Activated naive CD8-positive, alpha-beta T cell treated with anti-CD3 and anti-CD28 coated beads, Interleukin-2, amount 10 ng/mL, durations not matched to agents 7 days and 5 days (primary cell): ENCODE results near the gene RXRA. TPM values are rescaled to one million over a fixed set of nuclear protein-coding genes. Genes with fewer than 3 reads are reported as not detected.
A peak's percentile ranks its signal among the peaks of the same experiment; 100 is the strongest.

Experiments
- ATAC-seq: fragments of 150-1000 bp; cut with Tn5 transposase; one replicate; pipeline ENCODE4 v1.10.0; 2021; ENCODE audit warnings: low read depth, moderate library complexity
- POLR2A ChIA-PET: fragments of 350-600 bp; sonication (Branson Sonifier 250); formaldehyde crosslinking; loops from one replicate; lab custom pipeline; 2021; ENCODE audit warnings: antibody characterized with exemption; lab: Charles Lee
- DNase-seq: peaks from one replicate; pipeline ENCODE4 v3.0.0; 2021
- H3K27ac Mint-ChIP-seq: one replicate; pipeline ENCODE4 v1.8.0; 2022; ENCODE audit warnings: mild to moderate bottlenecking, mixed read lengths
- H3K27me3 Mint-ChIP-seq: one replicate; pipeline ENCODE4 v1.8.0; 2022; ENCODE audit warnings: mild to moderate bottlenecking, moderate library complexity, mixed read lengths
- H3K36me3 Mint-ChIP-seq: one replicate; pipeline ENCODE4 v1.8.0; 2021; ENCODE audit warnings: mild to moderate bottlenecking, mixed read lengths
- H3K4me1 Mint-ChIP-seq: one replicate; pipeline ENCODE4 v1.8.0; 2021; ENCODE audit warnings: mixed read lengths
- H3K4me3 Mint-ChIP-seq: one replicate; pipeline ENCODE4 v1.8.0; 2022; ENCODE audit warnings: mild to moderate bottlenecking, moderate library complexity, mixed read lengths
- H3K9me3 Mint-ChIP-seq: one replicate; pipeline ENCODE4 v1.8.0; 2021; ENCODE audit warnings: mixed read lengths
- total RNA-seq, 2 experiments: library from RNA; stranded (reverse); gene quantifications; one replicate each; pipeline ENCODE4 v1.2.3, GENCODE V29; 2021

The RXRA gene
- total RNA-seq, 2 experiments from 2014 or later: 5.6 to 7.1 TPM

DNA sequence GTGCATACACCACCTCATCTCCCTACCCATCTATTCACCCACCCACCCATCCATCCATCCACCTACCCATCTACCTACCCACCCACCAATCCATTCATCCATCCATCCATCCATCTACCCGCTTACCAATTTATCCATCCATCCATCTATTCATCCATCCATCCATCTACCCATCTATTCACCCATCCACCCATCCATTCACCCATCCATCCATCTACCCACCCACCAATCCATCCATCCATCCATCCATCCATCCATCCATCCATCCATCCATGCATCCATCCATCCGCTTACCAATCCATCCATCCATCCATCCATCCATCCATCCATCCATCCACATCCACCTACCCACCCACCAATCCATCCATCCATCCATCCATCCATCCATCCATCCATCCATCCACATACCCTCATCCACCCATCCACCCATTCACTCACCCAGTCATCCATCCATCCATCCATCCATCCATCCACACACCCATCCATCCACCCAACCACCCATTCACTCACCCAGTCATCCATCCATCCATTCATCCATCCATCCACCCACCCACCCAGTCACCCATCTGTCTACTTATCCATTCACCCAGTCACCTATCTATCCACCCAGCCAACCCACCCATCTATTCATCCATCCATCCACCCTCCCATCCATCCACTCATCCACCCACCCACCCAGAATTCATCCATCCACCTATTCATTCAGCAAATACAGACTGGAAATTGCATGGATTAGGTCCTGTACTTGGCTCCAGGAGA is 125.6 kb downstream of the RXRA start:
- Mint-ChIP-seq H3K36me3 (no peaks in the 10 kb centered on the region), H3K4me3 (no peak overlapping the region), H3K9me3 (peaks cover 8% of the 10 kb centered on the region), H3K27me3 (no peaks in the 10 kb centered on the region), H3K27ac (no peak overlapping the region), H3K4me1 (peaks cover 6% of the 10 kb centered on the region)
- DNase-seq: no peak
- POLR2A ChIA-PET: no interaction called here
- ATAC-seq: no peak

DNA sequence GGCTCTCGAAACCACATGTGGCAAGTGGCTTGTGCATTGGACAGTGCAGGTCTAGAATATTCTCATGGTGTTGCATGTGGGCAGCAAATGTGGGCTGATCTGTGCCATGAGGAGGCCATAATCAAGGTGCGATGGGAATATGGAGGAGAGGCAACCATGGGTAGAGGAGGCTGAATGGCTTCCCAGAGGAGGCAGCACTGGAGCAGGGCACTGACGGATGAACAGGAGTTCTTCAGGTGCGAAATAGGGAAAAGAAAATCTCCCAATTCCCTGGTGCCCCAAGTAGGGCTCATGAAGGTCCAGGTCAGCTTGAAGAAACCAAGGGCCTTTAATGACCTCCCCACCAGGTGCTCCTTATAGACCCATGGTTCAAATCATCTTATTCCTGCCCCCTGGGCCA is 126.5 kb downstream of the RXRA start:
- POLR2A ChIA-PET: no interaction called here
- H3K4me3 Mint-ChIP-seq: no peak overlapping the region
- H3K27ac Mint-ChIP-seq: peak overlapping the region; percentile 42
- H3K36me3 Mint-ChIP-seq: no peaks in the 10 kb centered on the region
- peaks cover 8% of the 10 kb centered on the region for H3K9me3 Mint-ChIP-seq
- no peak for ATAC-seq
- H3K27me3 Mint-ChIP-seq: no peaks in the 10 kb centered on the region
- H3K4me1 Mint-ChIP-seq: peaks cover 6% of the 10 kb centered on the region
- DNase-seq: no peak

DNA sequence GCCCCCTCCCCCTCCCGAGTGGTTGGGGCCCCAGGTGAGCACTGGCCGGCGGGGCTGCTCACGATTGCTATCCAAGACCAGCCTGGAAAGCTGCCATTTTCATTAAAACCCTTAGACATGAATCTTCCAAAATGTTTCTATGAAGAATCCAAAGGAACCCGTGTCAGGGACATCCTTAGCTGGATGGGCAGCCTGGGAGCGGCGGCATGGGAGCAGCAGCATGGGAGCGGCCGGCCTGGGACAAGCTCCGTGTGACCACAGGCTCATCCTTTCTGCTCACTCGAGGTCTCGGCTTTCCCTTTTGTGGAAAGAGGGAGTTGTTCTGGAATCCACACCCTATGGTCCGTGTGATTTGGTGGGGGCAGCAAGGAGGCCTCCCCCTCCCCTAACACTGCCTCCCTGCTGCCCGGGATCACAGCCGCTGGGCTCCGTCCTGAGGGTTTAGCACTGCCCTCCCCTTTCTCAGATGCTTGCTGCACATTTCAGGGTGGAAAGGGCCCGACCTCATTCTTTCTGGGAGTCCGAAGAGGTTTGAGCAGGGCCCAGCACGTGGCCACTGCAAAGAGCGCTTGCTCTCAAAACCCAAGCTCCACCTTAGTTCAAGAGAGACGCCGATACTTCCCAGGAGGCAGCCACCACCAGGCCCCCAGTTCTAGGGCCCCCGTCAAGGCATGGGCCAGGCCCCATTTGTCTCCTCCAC is 127.7 kb downstream of the RXRA start:
- no peak overlapping the region for H3K27ac Mint-ChIP-seq

DNA sequence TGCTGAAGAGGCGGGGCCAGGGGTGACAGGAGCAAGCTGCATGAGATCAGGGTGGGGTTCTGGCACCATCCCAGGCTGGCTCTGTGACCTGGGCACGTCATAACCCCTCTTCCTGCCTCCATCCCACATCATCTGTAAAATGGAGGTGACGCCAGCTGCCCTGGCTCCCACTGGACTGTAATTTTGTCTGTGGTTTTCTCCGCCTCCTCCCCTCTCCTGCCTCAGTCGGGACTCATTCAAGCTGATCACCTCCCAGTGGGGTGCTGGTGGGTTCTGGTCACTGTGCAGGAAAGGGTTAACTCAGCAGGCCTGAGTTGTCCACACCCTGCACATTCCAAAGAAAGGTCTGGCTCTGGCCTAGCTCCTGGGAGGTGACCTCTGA is 128.2 kb downstream of the RXRA start:
- H3K9me3 Mint-ChIP-seq: peaks cover under 1% of the 10 kb centered on the region
- H3K27ac Mint-ChIP-seq: no peak overlapping the region
- DNase-seq: no peak
- POLR2A ChIA-PET: no interaction called here
- ATAC-seq: no peak
- H3K4me3 Mint-ChIP-seq: no peak overlapping the region
- H3K27me3 Mint-ChIP-seq: no peaks in the 10 kb centered on the region
- H3K4me1 Mint-ChIP-seq: peaks cover 3% of the 10 kb centered on the region
- H3K36me3 Mint-ChIP-seq: no peaks in the 10 kb centered on the region

More for the DNA sequence above, 127.7 kb downstream of the RXRA start:
- Mint-ChIP-seq H3K4me3 (no peak overlapping the region), H3K27me3 (no peaks in the 10 kb centered on the region), H3K9me3 (peaks cover 3% of the 10 kb centered on the region), H3K36me3 (no peaks in the 10 kb centered on the region), H3K4me1 (peaks cover 6% of the 10 kb centered on the region)
- ATAC-seq (no peak), DNase-seq (no peak)
- POLR2A ChIA-PET: interaction anchor here (1.2 kb wide), 1 partner anchor 289 kb away, joined by 3 read pairs; the partner anchor contains the start of gene RNU6ATAC

DNA sequence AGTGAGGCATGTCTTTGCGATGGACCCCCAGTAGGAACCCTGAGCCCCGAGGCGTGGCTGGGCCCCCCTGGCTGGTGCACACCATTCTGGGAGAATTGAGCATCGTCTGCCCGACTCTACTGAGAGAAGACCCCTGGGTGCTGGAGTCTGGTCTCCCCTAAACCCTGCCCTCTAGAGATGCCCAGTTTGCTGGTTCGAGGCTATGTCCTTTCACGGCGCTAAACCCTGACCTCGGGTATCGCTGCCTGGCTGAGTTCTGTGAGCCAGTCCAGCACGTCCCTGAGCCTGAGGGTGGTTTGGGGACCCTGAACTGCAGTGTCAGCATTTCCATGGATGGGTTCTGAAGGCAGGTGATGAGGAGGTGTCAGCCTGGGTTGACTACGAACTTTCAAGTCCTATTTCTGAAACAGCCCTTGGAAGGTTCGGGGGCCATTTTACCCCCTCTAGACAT is 128.8 kb downstream of the RXRA start:
- no peak overlapping the region for H3K27ac Mint-ChIP-seq
- DNase-seq: no peak
- H3K9me3 Mint-ChIP-seq: no peaks in the 10 kb centered on the region
- no peak for ATAC-seq
- no peaks in the 10 kb centered on the region for H3K36me3 Mint-ChIP-seq
- no peaks in the 10 kb centered on the region for H3K27me3 Mint-ChIP-seq
- no peak overlapping the region for H3K4me3 Mint-ChIP-seq
- H3K4me1 Mint-ChIP-seq: peaks cover 3% of the 10 kb centered on the region
- POLR2A ChIA-PET: no interaction called here

DNA sequence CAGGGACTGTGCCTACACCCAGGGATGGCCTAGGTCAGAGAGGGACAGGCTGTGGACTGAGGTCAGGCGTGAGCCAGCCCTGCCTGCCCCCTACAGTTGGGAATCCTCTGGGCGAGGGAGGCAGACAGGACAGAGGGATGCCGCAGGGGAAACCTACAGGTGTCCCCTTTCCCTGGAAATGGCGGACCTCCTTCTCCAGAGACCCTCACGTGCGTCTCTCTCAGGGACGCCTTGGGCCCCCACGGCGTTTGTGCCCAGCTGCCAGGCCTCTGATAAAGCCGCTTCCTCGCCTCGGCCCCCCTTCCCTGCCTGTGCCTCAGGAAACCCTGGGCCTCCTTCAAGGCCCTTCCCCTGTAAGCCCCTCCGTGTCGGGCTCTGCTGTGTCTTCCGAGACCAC is 129.3 kb downstream of the RXRA start:
- no peak for DNase-seq
- POLR2A ChIA-PET: interaction anchor here (1.0 to 1.6 kb wide), 8 partner anchors 8 to 1907 kb away, joined by 3 to 9 read pairs (median 4); partner anchors contain the start of genes RNU6ATAC and WDR5

DNA sequence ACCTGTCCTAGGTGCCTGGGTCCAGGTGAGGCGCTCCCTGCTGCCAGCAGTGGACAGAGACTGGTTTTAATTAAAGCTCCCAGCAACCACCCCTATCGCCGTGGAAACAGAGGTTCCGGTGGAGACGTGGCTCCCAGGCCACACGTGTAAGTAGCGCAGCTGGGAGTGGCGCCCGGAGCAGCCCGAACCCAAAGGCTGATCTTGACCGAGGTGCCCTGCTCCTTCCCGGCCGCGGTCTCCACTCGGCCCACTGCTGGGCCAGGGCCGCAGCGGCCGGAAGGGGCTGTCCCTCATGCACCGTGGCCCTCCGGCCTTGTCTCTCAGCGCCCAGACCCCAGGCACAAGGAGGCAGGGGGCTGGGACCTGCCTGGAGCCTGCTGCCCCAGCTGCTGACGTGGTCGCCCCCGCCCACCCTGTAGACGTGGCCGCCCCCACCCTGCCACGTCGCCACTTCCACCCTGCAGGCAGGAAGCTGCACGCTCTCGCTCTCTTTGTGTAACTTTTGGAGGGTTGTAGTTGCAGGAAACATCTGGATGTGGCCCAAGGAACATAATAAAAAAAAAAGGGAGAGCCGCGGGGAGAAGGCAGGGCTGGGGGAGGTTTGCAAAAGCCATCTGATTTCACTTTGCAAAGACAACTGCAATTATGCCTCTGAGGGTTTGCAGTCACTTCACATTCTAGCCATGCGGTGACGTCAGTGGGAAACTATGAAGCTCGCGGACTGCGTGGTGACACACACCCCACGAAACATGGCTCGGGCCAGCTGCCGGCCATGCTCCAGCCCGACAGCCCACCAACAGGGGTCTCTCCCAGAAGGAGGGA is 129.9 kb downstream of the RXRA start:
- Mint-ChIP-seq H3K27ac (peak overlapping the region; percentile 79), H3K4me3 (peak overlapping the region; percentile 59), H3K4me1 (peaks cover 3% of the 10 kb centered on the region), H3K36me3 (no peaks in the 10 kb centered on the region), H3K9me3 (no peaks in the 10 kb centered on the region), H3K27me3 (no peaks in the 10 kb centered on the region)
- DNase-seq (peak; percentile 81), ATAC-seq (peak; percentile 85)
- POLR2A ChIA-PET: interaction anchor here (1.0 to 1.6 kb wide), 8 partner anchors 8 to 1907 kb away, joined by 3 to 9 read pairs (median 4); partner anchors contain the start of genes RNU6ATAC and WDR5

More for the DNA sequence above, 129.3 kb downstream of the RXRA start:
- no peaks in the 10 kb centered on the region for H3K27me3 Mint-ChIP-seq
- peaks cover 3% of the 10 kb centered on the region for H3K4me1 Mint-ChIP-seq
- no peak for ATAC-seq
- H3K4me3 Mint-ChIP-seq: peak overlapping the region; percentile 59
- peak overlapping the region; percentile 79 for H3K27ac Mint-ChIP-seq
- no peaks in the 10 kb centered on the region for H3K9me3 Mint-ChIP-seq
- no peaks in the 10 kb centered on the region for H3K36me3 Mint-ChIP-seq

DNA sequence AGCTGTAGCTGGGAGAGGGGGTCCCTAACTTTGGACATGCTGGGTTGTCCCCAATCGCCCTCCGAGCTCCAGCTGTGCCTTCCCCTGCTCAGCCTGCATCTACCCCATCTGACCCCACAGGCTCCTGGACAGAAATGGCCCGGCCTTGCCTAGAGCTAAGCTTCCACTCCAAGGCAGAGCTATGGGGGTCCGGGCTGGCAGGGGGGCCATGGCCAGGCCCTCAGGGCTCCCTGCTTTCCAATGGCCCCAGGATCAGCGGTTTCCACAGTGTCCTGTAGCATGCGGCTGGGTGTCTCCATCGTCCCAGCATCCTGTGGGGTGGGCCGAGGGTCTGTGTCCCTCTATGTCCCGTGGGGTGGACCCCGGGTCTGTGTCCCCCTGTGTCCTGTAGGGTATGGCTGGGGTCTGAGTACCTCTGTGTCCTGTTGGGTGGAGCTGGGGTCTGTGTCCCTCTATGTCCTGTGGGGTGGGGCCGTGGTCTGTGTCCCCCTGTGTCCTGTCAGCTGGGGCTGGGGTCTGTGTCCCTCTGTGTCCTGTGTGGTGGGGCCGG is 130.6 kb downstream of the RXRA start:
- DNase-seq (no peak), ATAC-seq (no peak)
- H3K4me1 Mint-ChIP-seq: peaks cover 3% of the 10 kb centered on the region
- H3K4me3 Mint-ChIP-seq: peak overlapping the region; percentile 59
- H3K27ac Mint-ChIP-seq: peak overlapping the region; percentile 79
- no peaks in the 10 kb centered on the region for H3K36me3 Mint-ChIP-seq
- no peaks in the 10 kb centered on the region for H3K9me3 Mint-ChIP-seq
- POLR2A ChIA-PET: interaction anchor here (1.0 to 1.6 kb wide), 7 partner anchors 9 to 1906 kb away, joined by 3 to 9 read pairs (median 4); partner anchors contain the start of gene RNU6ATAC
- no peaks in the 10 kb centered on the region for H3K27me3 Mint-ChIP-seq

DNA sequence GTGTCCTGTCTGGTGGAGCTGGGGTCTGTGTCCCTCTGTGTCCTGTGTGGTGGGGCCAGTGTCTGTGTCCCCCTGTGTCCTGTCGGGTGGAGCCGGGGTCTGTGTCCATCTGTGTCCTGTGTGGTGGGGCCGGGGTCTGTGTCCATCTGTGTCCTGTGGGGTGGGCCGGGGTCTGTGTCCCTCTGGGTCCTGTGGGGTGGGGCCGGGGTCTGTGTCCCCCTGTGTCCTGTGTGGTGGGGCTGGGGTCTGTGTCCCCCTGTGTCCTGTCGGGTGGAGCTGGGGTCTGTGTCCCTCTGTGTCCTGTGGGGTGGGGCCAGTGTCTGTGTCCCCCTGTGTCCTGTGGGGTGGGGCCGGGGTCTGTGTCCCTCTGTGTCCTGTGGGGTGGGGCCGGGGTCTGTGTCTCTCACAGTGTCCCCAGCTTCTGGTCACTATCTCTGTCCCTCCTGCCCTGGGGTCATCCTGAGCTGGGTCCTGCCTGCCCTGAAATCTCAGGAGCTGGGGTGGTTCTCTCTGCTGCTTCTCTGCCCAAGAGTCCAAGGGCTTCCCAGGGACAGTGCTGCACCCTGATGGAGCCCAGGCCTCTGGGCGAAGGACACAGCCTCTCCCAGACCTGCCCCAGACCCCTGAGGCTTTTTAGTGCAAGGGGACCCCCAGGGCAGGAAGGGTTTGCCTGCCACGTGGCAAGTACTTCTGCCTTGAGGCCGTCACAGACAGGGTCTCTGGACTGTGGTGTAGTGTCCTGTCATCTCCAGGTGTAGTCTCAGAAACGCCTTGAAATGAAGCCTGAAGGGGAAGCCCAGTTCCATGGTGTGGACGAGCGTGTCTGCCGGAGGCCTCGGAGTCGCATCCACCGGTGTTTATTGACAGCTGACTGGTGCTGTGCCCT is 131.3 kb downstream of the RXRA start:
- POLR2A ChIA-PET: no interaction called here
- Mint-ChIP-seq H3K27ac (peak overlapping the region; percentile 79), H3K9me3 (no peaks in the 10 kb centered on the region), H3K4me1 (peaks cover 3% of the 10 kb centered on the region), H3K36me3 (no peaks in the 10 kb centered on the region), H3K27me3 (peaks cover 3% of the 10 kb centered on the region), H3K4me3 (no peak overlapping the region)
- DNase-seq (no peak), ATAC-seq (no peak)

DNA sequence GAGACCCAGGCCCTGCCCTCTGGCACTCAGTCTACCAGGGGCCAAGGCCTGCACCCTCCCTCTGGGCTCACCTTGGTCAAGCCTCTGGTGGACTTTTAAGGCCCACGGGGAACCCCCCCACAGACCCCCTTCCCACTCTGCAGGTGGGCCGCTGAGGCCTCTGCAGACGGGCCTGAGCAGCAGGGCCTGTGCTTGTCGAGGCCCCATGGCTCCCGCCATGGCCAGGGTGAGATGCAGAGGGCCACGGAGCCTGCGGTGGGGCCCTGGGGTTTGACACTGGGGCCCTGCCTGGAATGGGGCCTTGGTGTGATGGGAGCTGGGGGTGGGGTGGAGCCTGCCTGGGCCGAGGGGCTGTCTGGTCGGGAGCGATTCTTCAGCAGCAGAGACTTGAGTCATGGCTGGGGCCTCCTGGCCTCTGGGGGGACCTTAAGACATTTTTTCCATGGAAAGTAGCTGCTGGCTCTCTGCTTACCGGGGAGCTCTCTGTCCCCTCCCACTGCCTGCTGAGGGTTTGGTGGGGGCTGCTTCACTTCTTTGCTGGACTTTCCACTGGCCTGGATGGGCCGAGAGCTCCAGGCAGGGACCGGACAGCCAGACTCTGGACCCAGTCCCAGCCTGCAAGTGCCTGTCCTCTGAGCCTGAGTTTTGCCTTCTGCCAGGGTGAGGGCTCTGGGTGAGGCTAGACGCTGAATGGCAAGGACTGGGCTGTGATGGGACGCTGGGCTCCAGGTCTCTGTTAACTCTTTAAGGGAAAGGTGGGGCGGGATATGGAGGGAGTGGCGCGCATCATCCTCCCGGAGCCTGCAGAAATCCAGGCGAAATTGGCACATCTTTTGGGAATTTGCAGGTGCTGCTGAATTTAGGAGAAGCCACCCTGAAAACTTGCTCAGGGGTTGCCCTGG is 132.2 kb downstream of the RXRA start:
- Mint-ChIP-seq H3K4me3 (no peak overlapping the region), H3K27me3 (peaks cover 3% of the 10 kb centered on the region), H3K36me3 (no peaks in the 10 kb centered on the region), H3K4me1 (peaks cover 3% of the 10 kb centered on the region), H3K27ac (no peak overlapping the region), H3K9me3 (no peaks in the 10 kb centered on the region)
- DNase-seq (no peak), ATAC-seq (no peak)
- POLR2A ChIA-PET: no interaction called here

DNA sequence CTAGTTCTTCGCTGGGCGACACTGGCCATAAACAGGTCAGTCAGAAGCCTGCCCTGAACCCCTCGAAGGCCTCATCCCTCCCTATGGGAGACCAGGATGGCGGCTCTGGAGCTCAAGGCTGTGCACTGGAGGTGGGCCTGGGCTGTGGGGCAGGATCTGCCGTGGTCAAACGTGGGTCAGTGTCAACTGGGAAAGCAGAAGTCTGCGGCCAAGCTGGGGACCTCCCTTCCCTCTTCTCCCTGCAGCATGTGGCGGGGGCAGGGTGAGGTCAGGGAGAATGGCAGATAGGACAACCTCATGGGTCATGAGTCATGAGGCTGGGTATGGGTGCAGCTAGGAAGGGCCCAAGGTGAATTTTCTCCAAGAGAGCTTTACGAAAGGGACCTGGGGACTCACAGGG is 132.9 kb downstream of the RXRA start:
- DNase-seq: no peak
- POLR2A ChIA-PET: no interaction called here
- no peaks in the 10 kb centered on the region for H3K9me3 Mint-ChIP-seq
- H3K4me1 Mint-ChIP-seq: peaks cover 3% of the 10 kb centered on the region
- no peaks in the 10 kb centered on the region for H3K36me3 Mint-ChIP-seq
- no peak for ATAC-seq
- H3K27ac Mint-ChIP-seq: no peak overlapping the region
- H3K4me3 Mint-ChIP-seq: no peak overlapping the region
- peaks cover 3% of the 10 kb centered on the region for H3K27me3 Mint-ChIP-seq
